SU-DHL-6 (cell line): Measurements from ENCODE around the gene RANBP9.

Experiments
- EZH2phosphoT487 ChIP-seq: fragments of 200-600 bp; sonication (generic), shearing (Covaris generic); conservative IDR thresholded peaks from 2 replicates; pipeline ENCODE4 v1.6.1; 2018; ENCODE audit warnings: mild to moderate bottlenecking, antibody characterized with exemption, low read length, moderate library complexity, mixed read lengths
- TF ChIP-seq, protein P1 (sequence below): fragments of 200-600 bp; sonication (generic); IDR thresholded peaks from one replicate; pipeline ENCODE4 v1.5.1; 2017; ENCODE audit warnings: antibody characterized with exemption, mild to moderate bottlenecking, low read length, moderate library complexity; ENCODE audit not compliant: insufficient read depth, poor library complexity, severe bottlenecking

DNA sequence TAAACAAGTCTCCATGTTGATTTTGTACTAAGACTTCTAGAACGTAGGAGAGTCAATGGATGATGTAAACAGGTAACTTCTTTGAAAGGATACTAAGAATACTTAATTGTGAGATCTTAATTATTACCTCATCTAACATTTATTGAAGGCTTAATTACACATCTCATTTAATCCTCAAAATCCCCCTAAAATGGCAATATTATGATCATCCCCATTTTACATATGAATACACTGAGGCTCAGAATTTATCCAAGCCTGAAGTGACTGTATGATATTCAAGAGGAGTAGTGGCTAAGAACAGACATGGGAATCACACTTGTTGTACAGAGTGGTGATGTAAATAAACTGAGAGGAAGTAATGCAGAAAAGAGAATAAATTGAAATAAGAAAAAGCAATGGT lies 73.6 kb downstream of the RANBP9 start:
- TF ChIP-seq, protein P1, sequence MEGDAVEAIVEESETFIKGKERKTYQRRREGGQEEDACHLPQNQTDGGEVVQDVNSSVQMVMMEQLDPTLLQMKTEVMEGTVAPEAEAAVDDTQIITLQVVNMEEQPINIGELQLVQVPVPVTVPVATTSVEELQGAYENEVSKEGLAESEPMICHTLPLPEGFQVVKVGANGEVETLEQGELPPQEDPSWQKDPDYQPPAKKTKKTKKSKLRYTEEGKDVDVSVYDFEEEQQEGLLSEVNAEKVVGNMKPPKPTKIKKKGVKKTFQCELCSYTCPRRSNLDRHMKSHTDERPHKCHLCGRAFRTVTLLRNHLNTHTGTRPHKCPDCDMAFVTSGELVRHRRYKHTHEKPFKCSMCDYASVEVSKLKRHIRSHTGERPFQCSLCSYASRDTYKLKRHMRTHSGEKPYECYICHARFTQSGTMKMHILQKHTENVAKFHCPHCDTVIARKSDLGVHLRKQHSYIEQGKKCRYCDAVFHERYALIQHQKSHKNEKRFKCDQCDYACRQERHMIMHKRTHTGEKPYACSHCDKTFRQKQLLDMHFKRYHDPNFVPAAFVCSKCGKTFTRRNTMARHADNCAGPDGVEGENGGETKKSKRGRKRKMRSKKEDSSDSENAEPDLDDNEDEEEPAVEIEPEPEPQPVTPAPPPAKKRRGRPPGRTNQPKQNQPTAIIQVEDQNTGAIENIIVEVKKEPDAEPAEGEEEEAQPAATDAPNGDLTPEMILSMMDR = no peak
- TF ChIP-seq EZH2phosphoT487 = no peak
